GM12878 (cell line): ENCODE measurements around the gene SCYGR2.

ENCODE experiments used
- CTCF ChIP-seq, 3 experiments: IDR thresholded peaks in 2 of 3; conservative IDR thresholded peaks in 1 of 3; 2 replicates each; pipeline ENCODE4 v1.5.1; 2011; ENCODE audit warnings: low read depth in 3 of 3, low read length in 3 of 3, mild to moderate bottlenecking in 3 of 3, control low read depth in 2 of 3, moderate library complexity in 2 of 3, inconsistent platforms in 1 of 3, mixed read lengths in 1 of 3; ENCODE audit not compliant: control insufficient read depth in 2 of 3, insufficient read depth in 1 of 3; ENCODE audit errors: extremely low read depth in 1 of 3
- EZH2 ChIP-seq: IDR thresholded peaks from 2 replicates; pipeline ENCODE4 v1.6.1; 2012; ENCODE audit warnings: low read depth, mild to moderate bottlenecking, control low read depth, inconsistent platforms, low read length, borderline replicate concordance; ENCODE audit not compliant: control insufficient read depth
- POLR2A ChIP-seq: IDR thresholded peaks from 2 replicates; pipeline ENCODE4 v1.6.1; 2011; ENCODE audit warnings: low read depth, mild to moderate bottlenecking, low read length
- POLR2AphosphoS5 ChIP-seq: IDR thresholded peaks from 2 replicates; pipeline ENCODE4 v1.6.1; 2011; ENCODE audit warnings: mild to moderate bottlenecking, low read length, inconsistent platforms
- ZNF274 ChIP-seq: IDR thresholded peaks from one replicate; pipeline ENCODE4 v1.8.0; 2011; ENCODE audit not compliant: insufficient read length, insufficient read depth

GRCh38 chr2:227613272-227613660 is 14.6 kb downstream of the SCYGR2 start:
- no peak for TF ChIP-seq POLR2AphosphoS5
- no peak for TF ChIP-seq CTCF (IDR thresholded peaks at IDR 0.05 in 2 of 3, conservative IDR thresholded peaks at IDR 0.05 in 1 of 3; ENCODE audit: control insufficient read depth in 2 of 3, extremely low read depth in 1 of 3, insufficient read depth in 1 of 3, low read depth in 3 of 3, low read length in 3 of 3)
- TF ChIP-seq EZH2: no peak
- no peak for TF ChIP-seq ZNF274
- TF ChIP-seq POLR2A: no peak
